ENCODE data around the gene SMOC1.

Gene SMOC1

DNA sequence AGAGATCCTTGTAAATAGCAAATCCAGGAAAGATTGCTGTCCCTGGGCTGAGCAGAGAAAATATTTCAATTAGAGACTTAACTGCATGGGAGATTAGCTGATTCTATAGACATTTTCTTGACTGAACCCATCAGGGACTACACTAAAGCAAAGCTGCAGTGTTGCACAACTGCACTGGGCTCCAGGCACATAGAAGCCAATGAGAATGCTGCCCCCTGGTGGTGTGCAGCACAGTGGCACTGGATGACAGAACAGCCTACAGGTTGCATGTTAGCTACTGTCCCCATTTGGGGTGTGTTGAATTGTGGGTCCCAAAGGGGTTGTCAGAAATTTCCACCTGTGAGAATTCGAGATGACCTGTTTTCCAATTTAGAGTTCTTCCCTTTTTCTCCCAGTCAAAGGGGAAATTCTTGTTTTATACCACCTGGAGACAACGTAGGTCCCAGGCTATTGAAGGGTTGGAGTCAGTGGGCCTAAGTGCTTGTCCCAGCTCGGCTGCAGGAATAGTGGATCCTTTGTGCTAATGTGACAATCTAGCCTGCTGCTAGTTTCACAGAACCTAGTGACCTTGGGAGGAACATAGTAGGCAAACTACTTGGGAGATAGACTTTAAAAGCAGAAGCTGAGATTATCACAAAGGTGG is 194.8 kb downstream of the SMOC1 start:
- DNase-seq (ENCODE audit: low spot score), result no peak
- H3K27ac ChIP-seq, result no peak overlapping the region
- no peak overlapping the region for H3K4me3 ChIP-seq
- TF ChIP-seq, protein P1, sequence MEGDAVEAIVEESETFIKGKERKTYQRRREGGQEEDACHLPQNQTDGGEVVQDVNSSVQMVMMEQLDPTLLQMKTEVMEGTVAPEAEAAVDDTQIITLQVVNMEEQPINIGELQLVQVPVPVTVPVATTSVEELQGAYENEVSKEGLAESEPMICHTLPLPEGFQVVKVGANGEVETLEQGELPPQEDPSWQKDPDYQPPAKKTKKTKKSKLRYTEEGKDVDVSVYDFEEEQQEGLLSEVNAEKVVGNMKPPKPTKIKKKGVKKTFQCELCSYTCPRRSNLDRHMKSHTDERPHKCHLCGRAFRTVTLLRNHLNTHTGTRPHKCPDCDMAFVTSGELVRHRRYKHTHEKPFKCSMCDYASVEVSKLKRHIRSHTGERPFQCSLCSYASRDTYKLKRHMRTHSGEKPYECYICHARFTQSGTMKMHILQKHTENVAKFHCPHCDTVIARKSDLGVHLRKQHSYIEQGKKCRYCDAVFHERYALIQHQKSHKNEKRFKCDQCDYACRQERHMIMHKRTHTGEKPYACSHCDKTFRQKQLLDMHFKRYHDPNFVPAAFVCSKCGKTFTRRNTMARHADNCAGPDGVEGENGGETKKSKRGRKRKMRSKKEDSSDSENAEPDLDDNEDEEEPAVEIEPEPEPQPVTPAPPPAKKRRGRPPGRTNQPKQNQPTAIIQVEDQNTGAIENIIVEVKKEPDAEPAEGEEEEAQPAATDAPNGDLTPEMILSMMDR (IDR thresholded peaks at IDR 0.05), result peak; percentile 35

DNA sequence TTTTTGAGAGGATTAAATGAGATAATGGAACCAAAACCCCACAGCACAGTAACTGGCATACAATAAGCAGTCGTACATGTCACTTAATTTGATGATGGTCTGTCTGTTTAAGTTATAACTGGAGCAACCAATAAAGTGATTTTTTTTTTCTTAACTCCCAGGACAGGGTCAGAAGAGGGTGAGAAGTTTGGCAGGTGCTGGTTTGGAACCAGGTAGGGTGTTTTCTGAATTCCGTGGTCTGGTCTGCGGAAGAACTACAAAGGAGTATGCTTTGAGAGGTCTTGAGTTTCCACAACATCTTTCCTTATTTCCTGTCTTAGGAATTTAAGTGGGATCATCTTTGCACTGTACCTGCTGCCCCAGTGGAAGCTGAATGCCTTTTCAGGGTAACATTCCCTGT is 197.8 kb downstream of the SMOC1 start:
- TF ChIP-seq, protein P1 (IDR thresholded peaks at IDR 0.05), result no peak
- no peak for DNase-seq (ENCODE audit: low spot score)
- Histone ChIP-seq H3K27ac (no peak overlapping the region), H3K4me3 (no peak overlapping the region)

DNA sequence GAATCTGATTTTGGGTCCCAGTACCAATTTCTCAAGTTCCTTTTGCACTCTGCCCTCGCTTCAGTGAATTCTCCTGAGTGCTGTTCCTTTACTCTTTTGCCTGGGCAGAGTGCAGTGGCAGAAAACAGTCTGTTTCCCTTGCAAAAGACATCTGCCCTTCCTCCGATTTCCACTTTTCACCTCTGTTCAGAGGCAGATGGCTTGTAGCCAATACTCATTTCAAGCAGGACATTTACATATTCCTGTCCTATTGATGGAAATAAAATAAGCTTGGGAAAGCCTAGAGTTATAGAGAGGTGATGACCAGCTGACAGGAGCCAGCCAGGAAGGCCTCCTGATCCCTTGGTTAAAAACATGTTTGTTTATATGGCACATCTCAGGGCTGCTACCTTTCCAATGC is 198.5 kb downstream of the SMOC1 start:
- Histone ChIP-seq H3K4me3 (no peak overlapping the region), H3K27ac (no peak overlapping the region)
- TF ChIP-seq, protein P1 (IDR thresholded peaks at IDR 0.05), result no peak
- no peak for DNase-seq (ENCODE audit: low spot score)

DNA sequence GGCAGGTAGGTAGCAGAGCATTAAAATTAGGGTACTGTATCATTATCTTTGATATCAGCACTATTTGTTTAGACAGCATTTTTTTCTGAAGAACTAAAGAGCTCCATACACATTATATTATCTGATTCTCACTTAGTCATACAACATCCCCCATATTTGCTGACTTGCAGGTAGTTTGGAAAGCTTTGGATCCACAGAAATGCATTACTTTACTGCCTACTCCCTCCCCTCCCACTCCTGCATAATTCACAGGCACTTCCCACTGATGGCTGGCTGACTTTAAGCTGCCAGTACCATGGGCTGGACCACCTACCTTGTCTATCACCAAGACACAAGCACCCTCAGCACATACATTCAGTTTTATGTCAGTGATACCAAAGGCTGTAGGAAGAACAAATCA is 199.1 kb downstream of the SMOC1 start:
- TF ChIP-seq, protein P1 (IDR thresholded peaks at IDR 0.05), result no peak
- Histone ChIP-seq H3K27ac (no peak overlapping the region), H3K4me3 (no peak overlapping the region)
- no peak for DNase-seq (ENCODE audit: low spot score)

DNA sequence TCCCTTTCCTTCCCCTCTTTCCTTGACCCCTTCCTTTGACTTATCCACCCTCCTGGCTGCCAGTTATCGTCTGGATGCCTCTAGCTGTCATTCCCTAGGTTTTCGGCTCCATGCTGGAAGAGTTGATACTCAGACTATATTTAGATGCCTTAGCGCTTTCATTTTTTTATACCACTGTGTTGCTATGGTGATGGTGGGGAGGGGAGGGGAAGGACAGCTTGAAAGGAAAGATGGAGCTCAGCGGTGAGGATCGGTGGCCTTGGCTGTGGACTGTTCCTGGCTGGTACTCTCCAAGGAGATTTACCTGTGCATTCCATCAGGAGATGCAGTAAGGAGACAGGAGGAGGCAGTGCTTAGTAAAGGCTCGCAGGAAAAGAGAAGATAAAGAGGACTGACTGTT is 200.9 kb downstream of the SMOC1 start:
- Histone ChIP-seq H3K27ac (no peak overlapping the region), H3K4me3 (no peak overlapping the region)
- no peak for DNase-seq (ENCODE audit: low spot score)
- TF ChIP-seq, protein P1 (IDR thresholded peaks at IDR 0.05), result no peak

Data from coronary artery (tissue), 2 donors.